ENCODE results near the gene ANKH.

- TF ChIP-seq POLR2A (IDR thresholded peaks at IDR 0.05) (no peak), POLR2AphosphoS5 (IDR thresholded peaks at IDR 0.05; ENCODE audit: insufficient read depth in 1 of 2, low read depth in 1 of 2) (no peak)
- TF ChIP-seq, protein P1, sequence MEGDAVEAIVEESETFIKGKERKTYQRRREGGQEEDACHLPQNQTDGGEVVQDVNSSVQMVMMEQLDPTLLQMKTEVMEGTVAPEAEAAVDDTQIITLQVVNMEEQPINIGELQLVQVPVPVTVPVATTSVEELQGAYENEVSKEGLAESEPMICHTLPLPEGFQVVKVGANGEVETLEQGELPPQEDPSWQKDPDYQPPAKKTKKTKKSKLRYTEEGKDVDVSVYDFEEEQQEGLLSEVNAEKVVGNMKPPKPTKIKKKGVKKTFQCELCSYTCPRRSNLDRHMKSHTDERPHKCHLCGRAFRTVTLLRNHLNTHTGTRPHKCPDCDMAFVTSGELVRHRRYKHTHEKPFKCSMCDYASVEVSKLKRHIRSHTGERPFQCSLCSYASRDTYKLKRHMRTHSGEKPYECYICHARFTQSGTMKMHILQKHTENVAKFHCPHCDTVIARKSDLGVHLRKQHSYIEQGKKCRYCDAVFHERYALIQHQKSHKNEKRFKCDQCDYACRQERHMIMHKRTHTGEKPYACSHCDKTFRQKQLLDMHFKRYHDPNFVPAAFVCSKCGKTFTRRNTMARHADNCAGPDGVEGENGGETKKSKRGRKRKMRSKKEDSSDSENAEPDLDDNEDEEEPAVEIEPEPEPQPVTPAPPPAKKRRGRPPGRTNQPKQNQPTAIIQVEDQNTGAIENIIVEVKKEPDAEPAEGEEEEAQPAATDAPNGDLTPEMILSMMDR (IDR thresholded peaks at IDR 0.05): no peak
These were observed 146.9 kb downstream of the ANKH start for GRCh38 chr5:14724633-14725032.
